GM13976 (cell line): ENCODE data around the gene HECTD3.

Source experiments
- DNase-seq: peaks from one replicate; pipeline ENCODE4 v3.0.0; 2012; ENCODE audit warnings: low spot score
- CTCF ChIP-seq: IDR thresholded peaks from 2 replicates; pipeline ENCODE4 v1.5.1; 2012; ENCODE audit warnings: borderline replicate concordance, mild to moderate bottlenecking; ENCODE audit not compliant: insufficient read depth; ENCODE audit errors: extremely low read depth, missing control alignments, control extremely low read depth
- in situ Hi-C: fragments of 300-500 bp; cut with MboI; formaldehyde crosslinking; loops from one replicate; pipeline ENCODE4 v1.12.0; 2022; ENCODE audit warnings: low sequenced_read_pairs, mixed read lengths, inconsistent platforms; ENCODE audit not compliant: unreplicated experiment

HECTD3 gene

GRCh38 chr1:45043094-45043493 lies 32.0 kb upstream of the HECTD3 start:
- in situ Hi-C loops = no loop called here
- no peak for TF ChIP-seq CTCF
- DNase-seq = no peak

GRCh38 chr1:45040297-45040696 lies 29.2 kb upstream of the HECTD3 start:
- TF ChIP-seq CTCF = no peak
- DNase-seq = no peak
- in situ Hi-C loops = no loop called here

- TF ChIP-seq CTCF = no peak
- in situ Hi-C loops = loop anchor here (10.0 kb wide), 1 partner anchor 56 kb away; no protein-coding TSS in a partner anchor
- DNase-seq = no peak
Observed at GRCh38 chr1:45038661-45039364, 27.7 kb upstream of the HECTD3 start.

GRCh38 chr1:45038240-45038639 lies 27.1 kb upstream of the HECTD3 start:
- DNase-seq = no peak
- TF ChIP-seq CTCF = no peak
- in situ Hi-C loops = loop anchor here (10.0 kb wide), 1 partner anchor 57 kb away; no protein-coding TSS in a partner anchor

GRCh38 chr1:45037456-45037855 lies 26.3 kb upstream of the HECTD3 start:
- DNase-seq = no peak
- in situ Hi-C loops = loop anchor here (10.0 kb wide), 1 partner anchor 57 kb away; no protein-coding TSS in a partner anchor
- TF ChIP-seq CTCF = no peak

GRCh38 chr1:45035631-45036301 lies 24.6 kb upstream of the HECTD3 start:
- DNase-seq = no peak
- no peak for TF ChIP-seq CTCF
- in situ Hi-C loops = loop anchor here (10.0 kb wide), 1 partner anchor 59 kb away; no protein-coding TSS in a partner anchor
